SK-N-DZ (cell line): ENCODE measurements around the gene ERBB2. TPM values are rescaled to one million over a fixed set of nuclear protein-coding genes. Genes with fewer than 3 reads are reported as not detected.

Experiments used
- DNase-seq: peaks from one replicate; pipeline ENCODE4 v3.0.0-alpha.2; 2015; ENCODE audit warnings: low spot score
- polyA plus RNA-seq, 2 experiments: library from polyadenylated mRNA; depleted of rRNA; stranded (reverse); fragments of >200 nt; gene quantifications; 2 replicates each; pipeline ENCODE4 v1.2.3, GENCODE V29; 2014

ERBB2 gene
- polyA plus RNA-seq (2014; cell fraction: cytosol; rRNA removed) = 5.2 and 7.0 TPM in 2 replicates
- 27.2 and 37.7 TPM in 2 replicates for polyA plus RNA-seq (2014; cell fraction: nucleus; rRNA removed)

GRCh38 chr17:39699818-39700147 lies at the start of gene ERBB2:
Gene ERBB2, plus strand, starts transcription at chr17:39700064. Its CDS starts 175 bp downstream, at chr17:39700239.
- DNase-seq = no peak

GRCh38 chr17:39650121-39650579 lies 49.7 kb upstream of the ERBB2 start:
- DNase-seq = no peak

- DNase-seq = no peak
Observed at GRCh38 chr17:39651923-39652586, 47.8 kb upstream of the ERBB2 start.

GRCh38 chr17:39652587-39653315 lies 47.1 kb upstream of the ERBB2 start:
- DNase-seq = no peak

GRCh38 chr17:39653316-39653661 lies 46.6 kb upstream of the ERBB2 start:
- no peak for DNase-seq

- no peak for DNase-seq
Observed at GRCh38 chr17:39653662-39654331, 46.1 kb upstream of the ERBB2 start.

GRCh38 chr17:39655105-39655504 lies 44.8 kb upstream of the ERBB2 start:
- no peak for DNase-seq

- DNase-seq = no peak
Observed at GRCh38 chr17:39658346-39658745, 41.5 kb upstream of the ERBB2 start.

- no peak for DNase-seq
Observed at GRCh38 chr17:39658760-39659159, 41.1 kb upstream of the ERBB2 start.

GRCh38 chr17:39659279-39660010 lies 40.4 kb upstream of the ERBB2 start:
- no peak for DNase-seq

- DNase-seq = no peak
Observed at GRCh38 chr17:39660011-39660360, 39.9 kb upstream of the ERBB2 start.

- no peak for DNase-seq
Observed at GRCh38 chr17:39660397-39661385, 39.2 kb upstream of the ERBB2 start.

GRCh38 chr17:39661744-39662541 lies 37.9 kb upstream of the ERBB2 start:
- no peak for DNase-seq

GRCh38 chr17:39662551-39663339 lies 37.1 kb upstream of the ERBB2 start:
- no peak for DNase-seq

GRCh38 chr17:39663340-39663687 lies 36.5 kb upstream of the ERBB2 start:
- no peak for DNase-seq

GRCh38 chr17:39663688-39664580 lies 35.9 kb upstream of the ERBB2 start:
- no peak for DNase-seq

GRCh38 chr17:39664581-39665561 lies 35.0 kb upstream of the ERBB2 start, which contains the start of gene TCAP:
Gene TCAP, plus strand, starts transcription at chr17:39665349. Its CDS starts 11 bp downstream, at chr17:39665360.
- DNase-seq = no peak
